ENCODE results near the gene MMP21.

- TF ChIP-seq CTCF (IDR thresholded peaks at IDR 0.05) (no peak), POLR2A (IDR thresholded peaks at IDR 0.05) (no peak)
These were observed 48.1 kb upstream of the MMP21 start for GRCh38 chr10:125823663-125824251.
